Activated gamma-delta T cell treated with Interleukin-2 at 50 U/mL for 16 hours (primary cell): ENCODE data around the gene ARG2.
A peak's percentile ranks its signal among the peaks of the same experiment; 100 is the strongest.

Experiments used
- DNase-seq: peaks from one replicate; pipeline ENCODE4 v3.0.0-alpha.2; 2020

The ARG2 gene

DNA sequence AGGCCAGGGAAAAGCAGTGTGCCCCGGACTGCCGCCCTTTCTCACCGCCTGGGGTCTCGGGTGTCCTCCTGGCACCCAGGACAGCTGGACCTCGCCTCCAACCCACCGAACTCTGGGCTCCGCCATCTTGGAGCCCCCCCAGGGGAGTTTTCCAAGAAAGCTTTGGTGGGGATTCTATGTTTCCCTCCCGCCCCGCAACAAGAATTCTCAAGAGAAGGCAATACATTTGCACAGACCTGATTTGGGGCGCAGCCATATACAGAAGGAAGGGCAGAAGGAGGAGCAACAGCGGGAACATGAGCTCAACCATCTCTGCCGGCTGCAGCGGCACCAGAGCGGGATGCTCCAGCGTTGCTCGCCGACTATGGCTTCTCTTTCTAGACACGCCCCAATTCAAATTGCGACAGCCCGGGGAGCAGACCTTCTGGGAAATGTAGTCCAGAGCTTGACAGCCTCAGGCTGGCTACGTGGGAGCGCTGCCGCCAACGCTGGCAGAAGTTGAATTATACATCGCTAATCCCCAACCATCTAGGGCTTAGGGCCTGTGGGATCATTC is 75.8 kb downstream of the ARG2 start, which contains the start of gene RDH11:
TSS of gene RDH11 (minus strand) at position 371 of the 556 bp plus-strand sequence. CDS start at position 310, 61 bp downstream.
- peak; percentile 76 for DNase-seq

DNA sequence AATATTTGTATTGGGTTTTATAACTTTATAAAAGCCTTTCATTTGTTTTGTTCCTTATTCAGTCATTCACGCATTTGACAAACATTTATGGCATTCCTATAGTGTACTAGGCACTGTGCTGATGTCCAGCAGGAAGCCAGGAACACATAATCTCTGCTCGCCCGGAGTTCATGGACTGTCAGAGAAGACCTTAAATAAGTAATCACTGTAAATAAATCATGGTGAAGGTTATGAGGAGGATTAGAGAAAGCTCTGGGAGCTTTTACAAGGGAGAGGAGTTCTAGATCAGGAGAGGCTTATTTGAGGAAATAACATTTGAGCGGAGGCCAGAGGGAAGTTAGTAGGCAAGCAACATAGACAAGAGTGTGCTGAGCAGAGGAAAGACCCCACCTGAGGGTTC is 77.3 kb downstream of the ARG2 start:
- DNase-seq, result no peak

DNA sequence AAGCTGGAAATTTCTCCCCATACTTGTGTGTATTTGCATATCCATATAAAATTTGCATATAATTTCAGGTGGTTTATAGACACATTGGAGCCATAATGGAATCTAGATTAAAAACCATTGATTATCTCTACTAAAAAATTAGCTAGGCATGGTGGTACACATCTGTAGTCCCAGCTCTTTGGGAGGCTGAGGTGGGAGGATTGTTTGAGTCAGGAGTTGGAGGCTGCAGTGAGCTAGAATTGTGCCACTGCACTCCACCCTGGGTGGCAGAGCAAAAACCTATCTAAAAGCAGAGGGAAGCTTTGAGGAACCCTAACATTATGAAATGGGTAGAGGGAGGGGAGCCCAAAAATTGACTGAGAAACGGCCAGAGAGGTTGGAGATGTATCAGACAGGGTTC is 78.5 kb downstream of the ARG2 start:
- no peak for DNase-seq
